ENCODE data around the gene TMEM245.
A peak's percentile ranks its signal among the peaks of the same experiment; 100 is the strongest.

The TMEM245 gene

GRCh38 chr9:109005678-109006077 is 114.1 kb downstream of the TMEM245 start:
- Histone ChIP-seq H3K4me3 (ENCODE audit: low read depth, low read length) (no peak overlapping the region), H3K27ac (no peak overlapping the region), H3K27me3 (replicated peaks) (no peaks in the 10 kb centered on the region), H3K36me3 (replicated peaks) (no peaks in the 10 kb centered on the region)
- DNase-seq = no peak
- no peak for TF ChIP-seq CTCF (IDR thresholded peaks at IDR 0.05; ENCODE audit: low read depth, low read length, missing control alignments)
- in situ Hi-C loops (cut with HindIII; ENCODE audit: low pct_ligation_motif_present, low sequenced_read_pairs) = no loop called here

- no peak for TF ChIP-seq CTCF (IDR thresholded peaks at IDR 0.05; ENCODE audit: low read depth, low read length, missing control alignments)
- Histone ChIP-seq H3K27ac (no peak overlapping the region), H3K36me3 (replicated peaks) (no peaks in the 10 kb centered on the region), H3K4me3 (ENCODE audit: low read depth, low read length) (no peak overlapping the region), H3K27me3 (replicated peaks) (no peaks in the 10 kb centered on the region)
- in situ Hi-C loops (cut with HindIII; ENCODE audit: low pct_ligation_motif_present, low sequenced_read_pairs) = no loop called here
- no peak for DNase-seq
Measured at GRCh38 chr9:109003116-109003515, 116.6 kb downstream of the TMEM245 start.

- no peak overlapping the region for H3K27ac ChIP-seq
- in situ Hi-C loops (cut with HindIII; ENCODE audit: low pct_ligation_motif_present, low sequenced_read_pairs) = no loop called here
- no peak for TF ChIP-seq CTCF (IDR thresholded peaks at IDR 0.05; ENCODE audit: low read depth, low read length, missing control alignments)
- no peak for DNase-seq
- no peak overlapping the region for H3K4me3 ChIP-seq (ENCODE audit: low read depth, low read length)
- no peaks in the 10 kb centered on the region for H3K27me3 ChIP-seq (replicated peaks)
- no peaks in the 10 kb centered on the region for H3K36me3 ChIP-seq (replicated peaks)
Measured at GRCh38 chr9:109002141-109002540, 117.6 kb downstream of the TMEM245 start.

GRCh38 chr9:109001275-109001676 is 118.5 kb downstream of the TMEM245 start:
- H3K36me3 ChIP-seq (replicated peaks) = no peaks in the 10 kb centered on the region
- in situ Hi-C loops (cut with HindIII; ENCODE audit: low pct_ligation_motif_present, low sequenced_read_pairs) = no loop called here
- TF ChIP-seq CTCF (IDR thresholded peaks at IDR 0.05; ENCODE audit: low read depth, low read length, missing control alignments) = peak; percentile 4
- no peak overlapping the region for H3K4me3 ChIP-seq (ENCODE audit: low read depth, low read length)
- peak; percentile 79 for DNase-seq
- peak overlapping the region; percentile 34 for H3K27ac ChIP-seq
- no peaks in the 10 kb centered on the region for H3K27me3 ChIP-seq (replicated peaks)

- DNase-seq = no peak
- Histone ChIP-seq H3K27ac (no peak overlapping the region), H3K36me3 (replicated peaks) (no peaks in the 10 kb centered on the region), H3K4me3 (ENCODE audit: low read depth, low read length) (no peak overlapping the region), H3K27me3 (replicated peaks) (no peaks in the 10 kb centered on the region)
- TF ChIP-seq CTCF (IDR thresholded peaks at IDR 0.05; ENCODE audit: low read depth, low read length, missing control alignments) = no peak
- in situ Hi-C loops (cut with HindIII; ENCODE audit: low pct_ligation_motif_present, low sequenced_read_pairs) = no loop called here
Measured at GRCh38 chr9:108997112-108997511, 122.6 kb downstream of the TMEM245 start.

- H3K36me3 ChIP-seq (replicated peaks) = no peaks in the 10 kb centered on the region
- in situ Hi-C loops (cut with HindIII; ENCODE audit: low pct_ligation_motif_present, low sequenced_read_pairs) = no loop called here
- no peak for TF ChIP-seq CTCF (IDR thresholded peaks at IDR 0.05; ENCODE audit: low read depth, low read length, missing control alignments)
Measured at GRCh38 chr9:108996643-108997042, 123.1 kb downstream of the TMEM245 start.

More at GRCh38 chr9:108996643-108997042, 123.1 kb downstream of the TMEM245 start:
- Histone ChIP-seq H3K4me3 (ENCODE audit: low read depth, low read length) (no peak overlapping the region), H3K27ac (no peak overlapping the region), H3K27me3 (replicated peaks) (no peaks in the 10 kb centered on the region)
- no peak for DNase-seq
